CD14-positive monocyte (primary cell): ENCODE results near the gene MYH10. TPM values are rescaled to one million over a fixed set of nuclear protein-coding genes. Genes with fewer than 3 reads are reported as not detected.

Experiments
- DNase-seq, 3 donors: peaks; one replicate each; pipeline ENCODE4 v3.0.0-alpha.2; 2011 to 2022
- H2AFZ ChIP-seq: 2 replicates; pipeline ENCODE4 v1.6.0; 2012; ENCODE audit warnings: mild to moderate bottlenecking, low read depth, low read length, inconsistent platforms; ENCODE audit not compliant: insufficient read depth, poor library complexity, severe bottlenecking
- H3K27ac ChIP-seq, 2 donors: 1 replicate in 1 of 2; 2 replicates in 1 of 2; pipeline ENCODE4 v1.5.1; 2012 to 2013; ENCODE audit warnings: low read length in 2 of 2, control low read depth in 1 of 2, inconsistent platforms in 1 of 2, low read depth in 1 of 2, mild to moderate bottlenecking in 1 of 2
- H3K27me3 ChIP-seq, 2 donors: one replicate each; pipeline versions ENCODE4 v1.6.0 to v1.6.1; 2011 to 2013; ENCODE audit warnings: low read length in 2 of 2; ENCODE audit not compliant: control insufficient read depth in 2 of 2, insufficient read depth in 2 of 2
- H3K36me3 ChIP-seq, 2 donors: replicated peaks in 1 of 2; 1 replicate in 1 of 2; 2 replicates in 1 of 2; pipeline versions ENCODE4 v1.5.1 to v1.6.1; 2012 to 2013; ENCODE audit warnings: low read length in 2 of 2, control low read depth in 1 of 2, inconsistent platforms in 1 of 2, mild to moderate bottlenecking in 1 of 2; ENCODE audit not compliant: insufficient read depth in 2 of 2, control insufficient read depth in 1 of 2
- H3K4me1 ChIP-seq, 2 donors: 1 replicate in 1 of 2; 2 replicates in 1 of 2; pipeline versions ENCODE4 v1.5.1 to v1.6.1; 2012 to 2013; ENCODE audit warnings: low read length in 2 of 2, control low read depth in 1 of 2, inconsistent platforms in 1 of 2, mild to moderate bottlenecking in 1 of 2, moderate library complexity in 1 of 2; ENCODE audit not compliant: insufficient read depth in 2 of 2, control insufficient read depth in 1 of 2
- H3K4me2 ChIP-seq: replicated peaks from 2 replicates; pipeline ENCODE3; 2012; ENCODE audit warnings: low read length, moderate library complexity, mild to moderate bottlenecking; ENCODE audit not compliant: poor library complexity, severe bottlenecking; ENCODE audit errors: extremely low read depth
- H3K4me3 ChIP-seq, 3 experiments: fragments of 200-600 bp in 1 of 3; sonication (generic) in 1 of 3; replicated peaks in 1 of 3; 1 replicate in 2 of 3; 2 replicates in 1 of 3; pipeline ENCODE4 v1.5.1; 2011 to 2013; ENCODE audit warnings: low read length in 3 of 3, mild to moderate bottlenecking in 3 of 3, control low read depth in 2 of 3, low read depth in 2 of 3, inconsistent platforms in 1 of 3, moderate library complexity in 1 of 3
- H3K79me2 ChIP-seq: 2 replicates; pipeline ENCODE4 v1.6.0; 2012; ENCODE audit warnings: mild to moderate bottlenecking, control low read depth, inconsistent platforms, low read length, moderate library complexity; ENCODE audit not compliant: insufficient read depth
- H3K9ac ChIP-seq: 2 replicates; pipeline ENCODE4 v1.6.0; 2017; ENCODE audit warnings: low read length, mild to moderate bottlenecking; ENCODE audit not compliant: insufficient read depth, poor library complexity, severe bottlenecking
- H3K9me3 ChIP-seq, 2 donors: replicated peaks in 1 of 2; 1 replicate in 1 of 2; 2 replicates in 1 of 2; pipeline versions ENCODE4 v1.5.1 to v1.6.1; 2012 to 2013; ENCODE audit warnings: low read length in 2 of 2, control low read depth in 1 of 2; ENCODE audit not compliant: control insufficient read depth in 1 of 2, insufficient read depth in 1 of 2
- H4K20me1 ChIP-seq: 2 replicates; pipeline ENCODE4 v1.6.0; 2012; ENCODE audit warnings: mild to moderate bottlenecking, low read length, control low read depth, moderate library complexity; ENCODE audit not compliant: insufficient read depth
- H3K27ac Mint-ChIP-seq, 7 donors: one replicate each; pipeline ENCODE4 v1.8.0; 2020; ENCODE audit warnings: mild to moderate bottlenecking in 7 of 7, mixed read lengths in 7 of 7, moderate library complexity in 6 of 7, inconsistent platforms in 2 of 7
- H3K27me3 Mint-ChIP-seq, 3 donors: one replicate each; pipeline ENCODE4 v1.8.0; 2021 to 2022; ENCODE audit warnings: low read depth in 3 of 3, mild to moderate bottlenecking in 3 of 3, mixed read lengths in 3 of 3, moderate library complexity in 3 of 3, inconsistent platforms in 1 of 3
- H3K36me3 Mint-ChIP-seq, 2 donors: one replicate each; pipeline ENCODE4 v1.8.0; 2020; ENCODE audit warnings: mixed read lengths in 2 of 2, inconsistent platforms in 1 of 2, mild to moderate bottlenecking in 1 of 2
- H3K4me1 Mint-ChIP-seq: one replicate; pipeline ENCODE4 v1.8.0; 2020; ENCODE audit warnings: mild to moderate bottlenecking, mixed read lengths
- H3K4me3 Mint-ChIP-seq, 2 donors: one replicate each; pipeline ENCODE4 v1.8.0; 2020; ENCODE audit warnings: mild to moderate bottlenecking in 2 of 2, mixed read lengths in 2 of 2, moderate library complexity in 1 of 2
- H3K9me3 Mint-ChIP-seq, 7 donors: one replicate each; pipeline ENCODE4 v1.8.0; 2020 to 2022; ENCODE audit warnings: mixed read lengths in 7 of 7, mild to moderate bottlenecking in 6 of 7, moderate library complexity in 6 of 7, inconsistent platforms in 2 of 7
- CTCF ChIP-seq: fragments of 200-600 bp; IDR thresholded peaks from one replicate; pipeline ENCODE4 v1.8.0; 2022; ENCODE audit warnings: antibody characterized with exemption, mild to moderate bottlenecking
- WGBS: methylation state at CpG from one replicate; pipeline ENCODE4 v1.1.5; 2013; ENCODE audit warnings: missing lambda C conversion rate; ENCODE audit not compliant: insufficient coverage; 5-methylcytosine and 5-hydroxymethylcytosine counted together
- intact Hi-C, 2 donors: fragments of 100-400 bp; cut with micrococcal nuclease; formaldehyde crosslinking; loops; one replicate each; pipeline versions ENCODE4 v1.15.0 to v1.15.1; 2023
- polyA plus RNA-seq, 3 donors: library from polyadenylated mRNA; depleted of rRNA in 1 of 3; unstranded in 2 of 3; stranded (reverse) in 1 of 3; fragments of 300-500 nt in 2 of 3; fragments of >200 nt in 1 of 3; fragmentation: Illumina TruSeq in 2 of 3; gene quantifications; 1 replicate in 2 of 3; 2 replicates in 1 of 3; pipeline ENCODE4 v1.2.3, GENCODE V29; 2012 to 2021

The MYH10 gene
- polyA plus RNA-seq, 3 donors, result 0.42 to 0.65 TPM; not detected in 1

DNA sequence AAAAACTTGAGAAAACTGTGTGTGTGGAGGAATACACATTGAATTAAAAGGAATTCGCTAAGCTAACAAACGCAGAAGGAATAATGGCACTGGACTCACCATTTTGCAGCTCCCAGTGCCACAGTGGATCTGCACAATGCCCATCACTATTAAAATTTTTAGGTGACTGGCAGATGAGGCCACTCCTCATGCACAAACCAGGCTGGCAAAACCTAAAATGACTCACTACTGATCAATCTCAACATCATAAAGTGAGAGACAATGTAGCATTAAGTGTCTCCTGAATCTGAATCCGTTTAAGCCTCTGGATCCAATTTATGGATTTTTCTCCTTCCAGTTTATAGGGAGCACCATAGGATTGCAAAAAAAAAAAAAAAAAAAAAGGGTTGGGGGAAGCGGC, 20.6 kb downstream of the MYH10 start:
- Histone ChIP-seq H3K4me3 (no peak overlapping the region), H3K4me1 (no peaks in the 10 kb centered on the region), H3K27ac (no peak overlapping the region), H3K4me2 (no peak overlapping the region), H4K20me1 (no peaks in the 10 kb centered on the region), H2AFZ (no peak overlapping the region), H3K27me3 (peaks cover 0 to 3% of the 10 kb centered on the region in 2 donors), H3K79me2 (no peaks in the 10 kb centered on the region), H3K36me3 (no peaks in the 10 kb centered on the region), H3K9me3 (no peaks in the 10 kb centered on the region), H3K9ac (no peak overlapping the region)
- no peak for TF ChIP-seq CTCF
- no peak for DNase-seq
- peaks cover 0 to 7% (median 2%) of the 10 kb centered on the region in 7 donors for H3K9me3 Mint-ChIP-seq
- WGBS, result 100% methylated on average over 2 of the region's 4 CpGs
- no peaks in the 10 kb centered on the region for H3K4me1 Mint-ChIP-seq
- H3K27ac Mint-ChIP-seq, result no peak overlapping the region
- no peak overlapping the region for H3K4me3 Mint-ChIP-seq
- no peaks in the 10 kb centered on the region for H3K36me3 Mint-ChIP-seq
- peaks cover 6 to 27% (median 15%) of the 10 kb centered on the region in 3 donors for H3K27me3 Mint-ChIP-seq
- intact Hi-C loops, result loop anchor here in 1 of 2 donors (10.0 kb wide), 1 partner anchor 1535 kb away; no protein-coding TSS in a partner anchor

DNA sequence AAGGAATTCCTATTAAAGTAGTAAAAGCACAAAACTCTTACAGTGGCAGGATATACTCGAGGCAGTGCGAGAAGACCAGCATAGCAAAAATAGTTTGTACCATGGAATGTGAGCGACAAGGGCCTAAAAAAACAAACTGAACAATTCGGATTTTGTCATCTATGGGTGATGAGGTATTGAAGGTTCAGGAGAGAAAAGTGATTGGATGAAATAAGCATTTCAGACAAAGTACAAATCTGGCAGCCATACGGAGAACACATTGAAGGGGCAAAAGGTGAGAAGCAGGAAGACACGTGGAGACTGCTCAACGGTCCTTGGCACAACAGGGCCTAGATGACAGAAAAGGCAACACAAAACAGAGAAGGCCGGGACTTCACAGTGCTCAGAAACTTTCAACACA, 22.5 kb downstream of the MYH10 start:
- H3K9me3 Mint-ChIP-seq, result peaks cover 0 to 7% (median 2%) of the 10 kb centered on the region in 7 donors
- 99% methylated on average over 8 of the region's 8 CpGs for WGBS

More for the DNA sequence above, 22.5 kb downstream of the MYH10 start:
- H3K4me3 Mint-ChIP-seq, result no peak overlapping the region
- no peaks in the 10 kb centered on the region for H3K9me3 ChIP-seq
- no peak overlapping the region for H3K27ac Mint-ChIP-seq
- H3K27me3 Mint-ChIP-seq, result peaks cover 4 to 14% (median 10%) of the 10 kb centered on the region in 3 donors
- H3K4me3 ChIP-seq, result no peak overlapping the region
- H3K4me2 ChIP-seq, result no peak overlapping the region
- no peaks in the 10 kb centered on the region for H3K36me3 Mint-ChIP-seq
- no peaks in the 10 kb centered on the region for H3K4me1 ChIP-seq
- intact Hi-C loops, result loop anchor here in 1 of 2 donors (10.0 kb wide), 1 partner anchor 1533 kb away; no protein-coding TSS in a partner anchor
- no peak overlapping the region for H3K9ac ChIP-seq
- H3K27me3 ChIP-seq, result peaks cover 0 to 12% of the 10 kb centered on the region in 2 donors
- no peaks in the 10 kb centered on the region for H4K20me1 ChIP-seq
- no peak overlapping the region for H2AFZ ChIP-seq
- no peak for TF ChIP-seq CTCF
- DNase-seq, result no peak
- H3K27ac ChIP-seq, result no peak overlapping the region
- H3K79me2 ChIP-seq, result no peaks in the 10 kb centered on the region
- H3K4me1 Mint-ChIP-seq, result no peaks in the 10 kb centered on the region
- H3K36me3 ChIP-seq, result no peaks in the 10 kb centered on the region
